ENCODE results near the gene ABCC11.
"Not testable (repeated sequence)": the region's sequence is repeated elsewhere in the genome, so short reads cannot be mapped to it uniquely, and the experiment has no call there.

ABCC11 gene

GRCh38 chr16:48201515-48202201, 45.7 kb downstream of the ABCC11 start:
- no peak for DNase-seq (ENCODE audit: low read depth)

- DNase-seq (ENCODE audit: low read depth), result no peak
These were observed 50.0 kb downstream of the ABCC11 start for GRCh38 chr16:48197294-48197693.

- no peak for DNase-seq (ENCODE audit: low read depth)
These were observed 52.3 kb downstream of the ABCC11 start for GRCh38 chr16:48194828-48195556.

DNA sequence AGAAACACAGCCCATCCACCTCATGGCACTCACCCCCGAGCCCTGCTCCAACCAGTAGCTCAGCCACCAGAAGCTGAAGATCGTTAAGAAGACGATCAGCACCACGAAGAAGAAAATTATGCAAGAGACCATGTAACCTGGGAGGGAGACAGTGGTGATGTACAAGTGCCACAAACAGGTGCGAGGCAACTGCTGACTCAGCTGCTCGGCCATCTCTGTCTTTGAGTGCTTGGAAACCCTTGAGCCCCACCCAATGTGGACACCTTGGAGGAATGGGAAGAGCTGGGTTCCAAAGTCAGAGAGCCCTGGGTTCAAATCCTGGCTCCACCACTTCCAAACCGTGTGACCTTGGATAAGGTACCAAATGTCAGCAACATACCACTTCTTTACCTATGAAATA, 53.5 kb downstream of the ABCC11 start:
- DNase-seq (ENCODE audit: low read depth), result no peak

- no peak for DNase-seq (ENCODE audit: low read depth)
These were observed 58.8 kb downstream of the ABCC11 start for GRCh38 chr16:48188449-48189102.

GRCh38 chr16:48187779-48188178, 59.6 kb downstream of the ABCC11 start:
- no peak for DNase-seq (ENCODE audit: low read depth)

GRCh38 chr16:48184681-48185080, 62.7 kb downstream of the ABCC11 start:
- DNase-seq (ENCODE audit: low read depth), result no peak

GRCh38 chr16:48182979-48183537, 64.3 kb downstream of the ABCC11 start:
- no peak for DNase-seq (ENCODE audit: low read depth)

GRCh38 chr16:48181746-48182520, 65.4 kb downstream of the ABCC11 start:
- not testable (repeated sequence) for DNase-seq (ENCODE audit: low read depth)

- no peak for DNase-seq (ENCODE audit: low read depth)
These were observed 66.4 kb downstream of the ABCC11 start for GRCh38 chr16:48180868-48181480.

DNA sequence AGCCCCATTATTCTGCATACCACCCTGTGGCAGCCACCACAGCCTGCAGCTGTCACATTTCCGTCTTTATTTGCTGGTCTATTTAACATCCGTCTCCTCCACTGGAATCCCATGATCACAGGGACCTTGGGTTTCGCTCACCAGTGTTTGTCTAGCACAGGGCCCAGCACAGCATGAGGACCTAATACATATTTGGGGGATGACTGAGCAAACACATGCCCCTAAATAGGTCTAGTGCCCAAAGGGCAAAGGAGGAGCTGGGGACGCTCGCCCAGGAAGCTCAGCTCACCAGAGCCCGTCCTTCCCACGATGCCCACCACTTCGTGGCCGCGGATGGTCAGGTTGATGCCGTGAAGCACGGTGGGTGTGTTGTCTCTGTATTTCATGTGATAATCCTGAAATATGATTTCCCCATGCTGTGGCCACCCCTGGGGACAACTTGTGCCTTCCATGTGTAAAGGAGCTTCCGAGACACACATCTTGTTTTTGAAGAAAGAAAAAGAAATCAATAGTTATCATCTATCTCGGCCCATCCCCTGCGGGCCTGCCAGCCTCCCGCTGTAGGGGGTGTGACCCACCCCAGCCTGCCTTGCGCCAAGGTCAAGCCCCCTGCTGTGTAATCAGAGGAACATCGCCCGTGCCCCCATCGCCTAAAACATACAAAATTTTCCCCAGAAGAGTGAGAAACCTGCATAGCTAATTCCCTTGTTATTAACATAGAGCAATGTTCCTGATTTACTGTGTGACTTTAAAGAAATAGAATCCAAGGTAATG, 70.5 kb downstream of the ABCC11 start:
- DNase-seq (ENCODE audit: low read depth), result no peak

DNA sequence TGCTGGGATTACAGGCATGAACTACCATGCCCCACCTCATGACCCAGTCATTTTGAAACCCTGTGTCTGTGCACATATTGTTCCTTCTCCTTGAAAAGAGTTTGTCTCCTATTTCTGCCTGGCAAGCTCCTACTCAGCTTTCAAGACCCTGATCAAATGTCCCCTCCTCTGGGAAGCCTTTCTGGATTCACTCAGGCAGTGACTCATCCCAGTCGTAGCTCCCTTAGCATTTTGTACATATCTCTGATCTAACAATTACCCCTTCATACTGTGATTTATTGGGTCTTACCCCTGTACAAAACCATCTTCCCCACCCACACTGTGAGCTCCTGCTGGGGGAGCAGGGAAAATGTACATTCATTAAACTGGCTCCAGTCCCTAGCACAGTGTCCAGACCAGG, 73.5 kb downstream of the ABCC11 start:
- no peak for DNase-seq (ENCODE audit: low read depth)

DNA sequence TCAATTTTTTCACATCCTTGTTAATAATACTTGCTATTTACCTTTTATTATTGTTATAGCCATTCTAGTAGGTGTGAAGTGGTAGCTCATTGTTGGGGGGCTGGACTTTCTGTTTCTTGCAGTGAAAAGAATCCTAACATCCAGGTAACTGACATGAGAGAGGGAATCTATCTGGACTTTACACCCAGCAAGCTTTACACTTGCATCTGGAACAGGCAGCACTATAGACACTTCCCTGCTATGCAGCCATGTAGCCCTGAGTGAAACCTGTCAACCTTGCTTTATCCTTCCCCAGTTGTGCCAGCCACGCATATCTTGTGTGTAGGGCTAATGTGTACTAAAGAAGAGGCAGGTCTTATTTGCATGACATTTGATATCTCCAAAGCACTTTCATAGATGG, 74.7 kb downstream of the ABCC11 start:
- DNase-seq (ENCODE audit: low read depth), result no peak

GRCh38 chr16:48169896-48170295, 77.4 kb downstream of the ABCC11 start:
- no peak for DNase-seq (ENCODE audit: low read depth)

GRCh38 chr16:48168075-48168474, 79.3 kb downstream of the ABCC11 start:
- no peak for DNase-seq (ENCODE audit: low read depth)

DNA sequence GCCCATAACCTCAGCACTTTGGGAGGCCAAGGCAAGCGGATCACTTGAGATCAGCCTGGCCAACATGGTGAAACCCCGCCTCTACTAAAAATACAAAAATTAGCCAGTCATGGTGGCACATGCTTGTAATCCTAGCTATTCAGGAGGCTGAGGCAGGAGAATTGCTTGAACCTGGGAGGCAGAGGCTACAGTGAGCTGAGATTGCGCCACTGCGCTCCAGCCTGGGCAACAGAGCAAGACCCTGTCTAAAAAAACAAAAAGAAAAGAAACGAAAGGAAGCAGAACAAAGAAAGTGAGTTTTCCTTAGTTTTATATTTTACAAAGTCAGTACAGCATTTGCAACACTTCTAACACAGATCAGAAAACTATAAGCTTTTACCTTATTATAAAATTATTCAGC, 80.7 kb downstream of the ABCC11 start:
- not testable (repeated sequence) for DNase-seq (ENCODE audit: low read depth)

DNA sequence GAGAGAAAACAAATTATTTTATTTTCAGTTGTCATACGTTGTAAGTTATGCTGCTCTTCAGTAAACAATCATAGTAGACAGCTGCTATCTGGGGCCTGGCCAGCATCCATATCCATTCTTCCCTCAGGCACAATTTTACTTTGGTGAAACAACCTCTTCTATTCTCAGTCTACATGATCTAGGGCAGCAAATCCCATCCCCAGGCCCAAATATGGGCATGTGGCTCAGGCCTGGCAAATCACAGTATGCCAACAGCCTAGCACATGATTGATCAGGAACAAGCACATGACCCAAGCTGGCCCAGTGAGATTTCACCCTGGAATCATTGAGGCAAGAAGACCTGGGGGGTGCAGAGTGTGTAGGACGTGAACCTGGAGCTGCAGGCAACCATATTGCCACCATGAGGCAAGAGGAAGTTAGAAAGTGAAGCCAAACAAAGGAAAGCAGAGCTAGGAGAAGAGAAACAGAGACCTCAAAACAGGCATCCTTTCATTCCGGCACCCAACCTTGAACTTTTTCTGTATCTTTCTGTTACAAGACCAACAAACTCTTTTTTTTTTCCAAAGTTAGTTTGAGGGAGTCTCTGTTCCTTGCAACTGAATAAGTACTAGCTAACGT, 81.3 kb downstream of the ABCC11 start:
- no peak for DNase-seq (ENCODE audit: low read depth)

DNA sequence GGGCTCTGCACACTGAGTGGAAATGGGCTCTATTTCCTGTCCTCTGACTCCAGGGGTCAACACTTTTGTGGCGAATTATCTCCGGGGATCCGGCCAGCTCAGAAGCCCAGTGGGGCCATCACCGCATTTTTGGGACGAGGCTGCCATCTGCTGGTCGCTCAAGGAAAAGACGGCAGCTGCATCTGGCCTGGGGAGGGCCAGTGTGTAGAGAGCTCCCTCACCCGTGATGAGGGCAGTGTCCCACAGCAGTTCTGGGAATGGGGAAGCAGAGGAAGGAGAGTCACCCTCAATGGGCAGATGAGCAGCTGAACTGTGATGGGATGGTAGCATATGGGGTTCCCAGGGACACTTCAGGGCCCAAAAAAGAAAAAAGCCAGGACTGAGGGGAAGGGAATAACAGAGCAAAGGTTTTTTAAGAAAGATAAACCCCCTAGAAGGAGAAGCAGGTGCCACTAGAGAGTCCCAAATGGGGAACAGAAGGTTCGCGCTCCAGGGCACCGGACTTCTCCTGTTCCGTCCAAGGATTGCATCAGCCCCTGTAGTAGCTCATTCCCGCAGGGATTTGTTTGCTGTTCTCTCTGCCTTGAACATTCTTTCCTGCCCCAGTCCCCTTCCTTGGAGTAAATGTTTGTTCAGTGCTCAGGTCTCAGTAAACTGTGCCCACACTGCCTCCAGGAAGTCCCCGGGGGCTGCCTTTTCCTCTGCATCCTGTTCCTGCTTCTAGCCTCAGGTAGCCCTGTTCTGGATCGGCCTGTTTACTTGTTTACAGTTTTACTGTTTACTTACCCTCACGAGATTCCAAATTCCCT, 82.2 kb downstream of the ABCC11 start:
- DNase-seq (ENCODE audit: low read depth), result peak; percentile 64

DNA sequence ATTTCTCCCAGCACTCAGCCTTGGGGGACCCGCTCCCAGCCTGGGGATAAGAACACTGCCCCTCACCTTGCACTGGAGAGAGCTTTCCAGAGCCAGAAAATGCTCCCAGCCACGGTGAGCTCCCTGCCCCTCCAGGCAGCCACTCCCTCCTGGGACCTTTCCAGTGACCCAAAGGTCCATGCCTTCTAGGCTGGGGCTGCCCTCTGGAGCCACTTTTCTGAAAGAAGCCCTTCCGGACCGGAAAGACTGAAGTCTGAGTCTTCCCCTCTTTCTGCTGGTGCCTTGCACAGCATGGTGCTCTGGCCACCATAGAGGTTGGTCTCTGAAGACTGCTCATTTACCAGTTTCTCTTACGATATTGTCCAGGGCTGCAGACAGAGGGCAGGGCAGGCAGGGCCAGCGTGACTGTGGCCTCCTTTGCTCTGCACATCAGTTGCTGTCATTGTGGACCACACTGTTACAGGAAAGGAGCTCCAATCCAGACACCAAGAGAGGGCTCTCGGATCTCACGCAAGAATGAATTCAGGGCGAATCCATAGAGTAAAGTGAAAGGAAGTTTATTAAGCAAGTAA, 84.4 kb downstream of the ABCC11 start:
- DNase-seq (ENCODE audit: low read depth), result no peak
